HG02973 (cell line): ENCODE results near the gene LRRC32.

ENCODE experiments used
- ATAC-seq: cut with Tn5 transposase; IDR thresholded peaks from one replicate; pipeline ENCODE4 v1.9.1; 2021; ENCODE audit warnings: moderate library complexity; ENCODE audit not compliant: unreplicated experiment

Gene LRRC32

GRCh38 chr11:76664578-76665061, 5.9 kb downstream of the LRRC32 start:
- ATAC-seq, result no peak

- ATAC-seq, result no peak
These were observed 6.6 kb downstream of the LRRC32 start for GRCh38 chr11:76663912-76664440.

- no peak for ATAC-seq
These were observed 7.1 kb downstream of the LRRC32 start for GRCh38 chr11:76663486-76663810.

DNA sequence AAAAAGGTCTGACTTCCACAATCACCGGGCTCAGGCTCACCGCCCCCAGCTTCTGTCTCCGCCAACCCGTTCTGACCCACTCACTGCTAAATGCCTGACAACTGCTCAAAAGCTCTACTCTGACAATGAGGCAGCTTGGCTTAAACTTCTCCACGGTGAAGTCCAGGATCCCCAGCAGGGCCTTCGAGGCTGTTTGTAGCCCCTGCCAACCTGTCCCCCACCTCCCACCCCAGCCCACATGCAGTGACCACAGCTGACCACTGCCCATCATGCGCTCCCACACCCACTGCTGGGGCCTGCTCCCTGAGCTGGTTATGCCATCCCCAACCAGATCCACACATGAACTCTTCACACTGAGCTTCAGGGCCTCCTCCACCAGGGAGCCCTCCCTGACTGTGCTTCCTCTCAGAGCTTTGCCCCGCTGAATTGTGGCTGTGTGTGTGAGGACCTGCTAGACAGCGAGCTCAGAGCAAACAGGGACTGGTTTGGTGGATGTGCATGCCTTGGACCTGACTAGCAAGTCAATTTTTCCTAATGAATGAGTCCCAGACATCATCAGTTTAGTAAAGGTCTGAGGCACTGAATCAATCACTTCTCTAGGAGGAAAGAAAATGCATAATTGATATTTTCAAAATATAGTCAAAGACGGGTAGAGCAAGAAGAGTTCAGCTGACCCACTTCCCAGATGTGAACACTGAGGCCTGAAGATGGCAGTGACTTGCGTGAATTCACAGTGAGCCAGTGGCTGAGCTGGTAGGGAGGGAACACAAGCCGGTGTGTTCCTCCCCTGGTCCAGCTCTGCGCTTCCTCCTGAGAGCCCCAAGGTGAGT, 7.7 kb downstream of the LRRC32 start:
- no peak for ATAC-seq

DNA sequence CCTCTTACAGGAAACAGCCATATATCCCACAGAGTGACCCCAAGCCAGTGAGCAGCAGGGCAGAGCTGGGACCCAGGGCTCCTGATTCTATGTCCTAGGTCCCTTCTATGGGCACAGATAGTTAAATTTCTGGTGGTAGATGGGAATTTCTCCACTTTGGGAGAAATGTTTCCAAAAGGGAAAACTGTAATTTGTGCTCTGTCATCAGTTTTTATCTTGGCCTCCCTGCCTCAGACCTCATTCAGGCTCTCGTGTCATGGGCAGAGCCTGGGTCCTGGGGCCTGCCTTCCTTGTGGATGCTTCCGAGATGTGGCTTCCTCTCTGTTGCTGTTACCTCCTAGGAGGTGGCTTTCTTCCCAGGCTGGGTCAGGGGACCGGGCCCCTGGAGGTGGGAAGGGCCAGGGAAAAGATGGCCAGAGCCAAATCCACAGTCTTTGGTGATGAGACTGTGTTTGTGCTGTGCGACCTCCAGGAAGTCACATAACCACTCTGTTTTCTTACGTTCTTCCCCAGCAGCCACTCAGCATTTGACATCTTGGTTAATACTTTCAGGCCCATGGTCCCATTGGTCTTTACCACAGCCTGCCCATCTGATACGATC, 8.6 kb downstream of the LRRC32 start:
- ATAC-seq, result no peak

DNA sequence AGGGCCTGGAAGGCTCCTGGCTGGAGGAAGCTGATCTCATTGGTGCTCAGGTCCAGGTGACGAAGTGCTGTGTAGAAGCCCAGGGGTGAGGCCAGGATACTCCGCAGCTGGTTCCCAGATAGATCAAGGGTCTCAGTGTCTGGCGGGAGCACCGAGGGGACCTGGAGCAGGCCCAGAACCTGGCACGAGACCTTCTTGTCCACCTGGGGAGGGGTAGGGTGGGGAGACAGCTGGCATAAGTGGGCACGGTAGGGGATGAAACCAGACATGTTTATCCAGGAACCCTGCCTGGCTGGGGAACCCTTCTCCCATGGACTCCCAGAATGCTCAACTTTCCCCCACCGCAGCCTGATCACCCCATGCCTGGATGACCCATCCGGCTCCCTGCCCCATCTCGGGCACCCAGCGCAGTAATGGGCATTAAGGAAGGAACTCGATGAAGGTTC, 9.2 kb downstream of the LRRC32 start:
- no peak for ATAC-seq

DNA sequence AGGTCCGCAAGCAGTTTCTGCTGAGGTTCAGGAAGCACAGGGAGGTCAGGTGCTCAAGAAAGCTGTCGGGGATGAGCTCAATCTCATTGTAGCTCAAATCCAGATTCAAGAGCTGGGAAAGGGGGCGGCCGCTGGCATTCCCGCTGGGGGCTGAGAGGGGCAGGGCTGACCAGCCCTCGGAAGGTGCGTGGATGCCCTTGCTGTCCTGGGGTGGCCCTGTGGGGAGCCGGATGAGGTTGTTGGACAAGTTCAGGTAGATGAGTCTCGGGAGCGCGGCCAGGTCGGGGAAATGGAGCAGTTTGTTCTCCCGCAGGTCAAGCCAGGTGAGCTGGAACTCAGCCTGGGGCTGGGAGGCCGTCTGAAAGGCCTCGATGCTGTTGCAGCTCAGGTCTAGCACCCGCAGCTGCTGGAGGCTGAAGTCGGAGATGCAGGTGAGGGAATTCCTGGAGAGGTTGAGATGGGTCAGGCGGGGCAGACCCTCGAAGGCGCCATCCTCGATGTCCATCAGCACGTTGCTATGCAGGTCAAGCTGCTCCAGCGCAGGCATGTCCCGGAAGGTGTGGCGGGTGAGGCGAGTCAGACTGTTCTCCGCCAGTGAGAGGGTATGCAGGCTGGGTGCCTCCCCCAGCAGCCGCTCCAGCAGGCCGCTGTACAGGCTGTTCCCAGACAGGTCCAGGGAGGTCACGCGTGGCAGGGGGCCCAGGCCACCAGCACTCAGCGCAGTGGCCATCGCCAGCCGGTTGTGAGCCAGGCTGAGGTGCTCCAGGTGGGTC, 9.8 kb downstream of the LRRC32 start:
- no peak for ATAC-seq

DNA sequence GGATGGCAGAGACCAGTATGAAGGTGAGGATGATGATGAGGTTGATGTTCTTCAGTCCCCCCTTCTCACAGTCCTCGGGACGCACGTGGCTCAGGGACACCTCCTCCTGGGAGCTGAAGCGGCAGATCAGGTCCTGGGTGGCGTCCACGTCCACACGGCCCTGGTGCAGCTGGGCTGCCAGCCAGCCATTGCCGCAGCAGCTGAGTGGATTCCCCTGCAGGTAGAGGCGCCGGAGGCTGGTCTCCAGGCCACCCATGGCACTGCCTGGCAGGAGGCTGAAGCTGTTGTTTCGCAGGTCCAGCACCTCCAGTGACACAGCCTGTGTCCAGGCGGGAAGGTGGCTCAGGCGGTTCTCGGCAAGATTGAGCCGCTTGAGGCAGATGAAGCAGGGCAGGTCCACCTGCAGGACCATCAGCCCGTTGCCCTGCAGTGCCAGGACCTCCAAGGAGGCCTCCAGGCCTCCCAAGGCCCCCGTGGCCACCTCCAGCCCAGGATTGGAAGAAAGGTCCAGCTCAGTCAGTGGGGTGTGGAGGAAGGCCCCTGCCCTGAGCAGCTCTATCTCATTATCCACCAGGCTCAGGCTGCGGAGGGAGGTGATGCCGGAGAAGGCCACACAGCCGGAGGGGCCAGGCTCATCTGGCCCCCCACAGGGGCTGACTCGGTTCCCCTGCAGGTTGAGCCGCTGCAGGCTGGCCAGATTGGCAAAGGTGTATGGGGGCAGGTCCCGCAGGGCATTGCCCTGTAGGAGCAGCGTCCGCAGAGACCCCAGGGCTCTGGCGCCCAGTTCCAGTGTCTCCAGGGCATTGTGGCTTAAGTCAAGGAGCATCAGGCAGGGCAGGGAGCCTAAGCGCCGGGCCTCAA, 10.6 kb downstream of the LRRC32 start:
- no peak for ATAC-seq

DNA sequence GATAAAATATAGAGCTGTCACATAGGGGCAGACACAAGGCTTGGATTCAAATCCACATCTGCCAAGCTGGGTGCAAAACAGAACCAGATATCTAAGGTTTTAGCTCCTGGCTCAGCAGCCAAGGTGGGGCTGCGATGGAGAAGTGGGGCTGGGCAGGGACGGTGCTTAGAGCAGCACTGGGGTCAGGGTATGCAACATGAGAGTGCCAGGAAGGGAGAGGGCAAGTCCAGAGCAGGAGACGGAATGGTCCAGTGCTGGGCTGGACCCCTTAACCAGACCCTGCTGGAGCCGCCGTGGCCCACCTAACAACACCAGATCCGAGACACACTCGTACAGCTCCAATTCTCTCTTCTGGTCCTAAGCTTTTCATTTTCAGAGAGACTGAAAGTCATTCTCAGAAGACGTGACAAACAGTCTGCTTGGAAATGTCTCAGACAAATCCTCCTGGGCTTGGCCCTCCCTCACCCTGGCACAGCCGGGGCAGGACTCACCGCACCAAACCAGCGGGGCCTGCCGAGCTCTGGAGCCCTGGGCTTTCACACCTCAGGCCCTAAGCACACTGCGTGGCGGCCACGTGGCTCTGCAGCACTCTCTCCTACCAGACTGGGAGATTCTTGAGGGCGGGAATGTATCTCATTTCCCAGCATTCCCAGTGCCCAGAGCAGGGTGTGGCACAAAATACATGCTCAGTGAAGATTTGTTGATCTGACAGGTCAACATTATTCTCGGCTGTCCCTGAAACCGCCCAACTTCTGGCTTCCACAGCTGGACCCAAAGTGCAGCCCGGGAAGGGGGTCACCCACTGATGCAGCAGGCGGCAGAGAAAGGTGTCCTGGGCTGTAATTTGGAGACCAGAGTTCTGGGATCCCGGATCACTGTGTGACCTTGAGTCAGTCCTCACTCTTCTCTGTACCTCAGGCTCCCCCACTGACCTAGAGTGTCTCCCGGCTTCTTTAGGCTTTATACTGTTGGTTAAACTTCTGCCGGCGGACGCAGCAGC, 11.6 kb downstream of the LRRC32 start:
- no peak for ATAC-seq

DNA sequence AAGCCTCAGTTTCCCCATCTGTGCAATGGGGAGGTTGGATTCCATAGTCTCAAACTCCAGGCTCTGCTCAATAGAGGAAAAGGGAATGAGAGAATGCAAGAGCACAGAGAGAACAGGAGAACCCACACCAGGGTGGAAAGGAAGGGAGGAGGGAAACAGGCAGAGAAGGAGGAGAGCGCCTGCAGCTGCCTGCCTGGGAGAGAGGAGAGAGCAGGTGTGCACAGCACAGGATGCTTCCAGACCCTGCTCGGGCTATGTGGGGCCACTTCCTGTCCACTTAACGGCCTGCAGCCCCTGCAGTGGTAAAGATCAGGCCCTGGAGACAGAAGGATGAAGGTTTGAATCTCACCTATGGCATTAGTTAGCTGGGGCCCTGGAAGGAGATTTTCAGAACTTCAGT, 12.3 kb downstream of the LRRC32 start:
- no peak for ATAC-seq

- no peak for ATAC-seq
These were observed 13.1 kb downstream of the LRRC32 start for GRCh38 chr11:76657187-76658170.

- ATAC-seq, result no peak
These were observed 13.9 kb downstream of the LRRC32 start for GRCh38 chr11:76656571-76657081.

- no peak for ATAC-seq
These were observed 14.5 kb downstream of the LRRC32 start for GRCh38 chr11:76656050-76656531.

DNA sequence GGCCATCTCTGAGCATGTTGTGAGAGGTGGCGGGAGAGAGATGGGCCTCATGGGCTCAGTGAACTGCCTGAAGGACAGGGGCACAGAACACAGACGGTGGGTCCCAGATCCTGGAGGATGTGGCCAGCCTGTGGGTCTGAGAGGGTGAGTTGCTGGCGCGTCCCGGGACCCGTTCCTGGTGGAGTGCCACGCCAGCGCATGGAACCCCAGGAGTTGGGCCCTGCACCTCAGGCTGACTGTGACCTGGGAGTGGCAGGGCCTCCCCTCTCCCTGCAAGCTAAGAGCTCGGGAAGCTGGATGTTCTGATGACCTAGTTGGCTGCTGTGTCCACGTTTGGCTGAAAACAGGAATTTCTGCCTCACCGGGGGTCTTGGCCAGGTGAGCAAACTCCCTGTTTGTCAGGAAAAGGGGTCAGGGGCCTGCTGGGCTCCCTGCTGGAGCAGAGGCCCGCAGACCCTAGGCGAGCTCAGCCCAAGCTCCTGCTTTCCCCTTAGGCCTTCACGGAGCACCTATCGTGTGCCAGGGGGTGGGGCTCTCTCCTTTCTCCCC, 15.0 kb downstream of the LRRC32 start:
- ATAC-seq, result no peak

GRCh38 chr11:76654980-76655379, 15.6 kb downstream of the LRRC32 start:
- no peak for ATAC-seq

GRCh38 chr11:76654298-76654851, 16.2 kb downstream of the LRRC32 start:
- no peak for ATAC-seq

- ATAC-seq, result no peak
These were observed 16.8 kb downstream of the LRRC32 start for GRCh38 chr11:76653674-76654284.
